ENCODE measurements around the gene PTPRN2.

The PTPRN2 gene

GRCh38 chr7:158124671-158125079, 462.9 kb downstream of the PTPRN2 start:
- DNase-seq (ENCODE audit: extremely low spot score) = no peak
- POLR2A ChIA-PET = no interaction called here
- CTCF ChIA-PET = no interaction called here
- TF ChIP-seq TARDBP (IDR thresholded peaks at IDR 0.05) = no peak
- no peak for TF ChIP-seq FOXM1 (IDR thresholded peaks at IDR 0.05; ENCODE audit: borderline replicate concordance)
- no peak for TF ChIP-seq BHLHE40 (IDR thresholded peaks at IDR 0.05; ENCODE audit: borderline replicate concordance)
- no peak for TF ChIP-seq LEF1 (IDR thresholded peaks at IDR 0.05; ENCODE audit: borderline replicate concordance)
- TF ChIP-seq PKNOX1 (IDR thresholded peaks at IDR 0.05) = no peak
- no peak for TF ChIP-seq SP1 (IDR thresholded peaks at IDR 0.05)

GRCh38 chr7:158123753-158124152, 463.9 kb downstream of the PTPRN2 start:
- POLR2A ChIA-PET = no interaction called here
- TF ChIP-seq ARNT (IDR thresholded peaks at IDR 0.05) (no peak), ELF4 (IDR thresholded peaks at IDR 0.05) (no peak), L3MBTL2 (conservative IDR thresholded peaks at IDR 0.05) (no peak), SUZ12 (IDR thresholded peaks at IDR 0.05) (no peak), BHLHE40 (IDR thresholded peaks at IDR 0.05; ENCODE audit: borderline replicate concordance) (no peak), ZNF384 (IDR thresholded peaks at IDR 0.05) (no peak), HDGF (IDR thresholded peaks at IDR 0.05; ENCODE audit: borderline replicate concordance) (no peak), LEF1 (IDR thresholded peaks at IDR 0.05; ENCODE audit: borderline replicate concordance) (no peak), FOXA1 (IDR thresholded peaks at IDR 0.05) (no peak), NFRKB (IDR thresholded peaks at IDR 0.05) (no peak), FOXM1 (IDR thresholded peaks at IDR 0.05; ENCODE audit: borderline replicate concordance) (no peak), PKNOX1 (IDR thresholded peaks at IDR 0.05) (no peak)
- CTCF ChIA-PET = no interaction called here

GRCh38 chr7:158123214-158123613, 464.4 kb downstream of the PTPRN2 start:
- no peak for DNase-seq (ENCODE audit: extremely low spot score)
- TF ChIP-seq ARNT (IDR thresholded peaks at IDR 0.05) (no peak), FOXA1 (IDR thresholded peaks at IDR 0.05) (no peak), SP1 (IDR thresholded peaks at IDR 0.05) (no peak), TARDBP (IDR thresholded peaks at IDR 0.05) (no peak), NFRKB (IDR thresholded peaks at IDR 0.05) (no peak), L3MBTL2 (conservative IDR thresholded peaks at IDR 0.05) (no peak), ZNF384 (IDR thresholded peaks at IDR 0.05) (no peak), BHLHE40 (IDR thresholded peaks at IDR 0.05; ENCODE audit: borderline replicate concordance) (no peak), SUZ12 (IDR thresholded peaks at IDR 0.05) (no peak), PKNOX1 (IDR thresholded peaks at IDR 0.05) (no peak), HDGF (IDR thresholded peaks at IDR 0.05; ENCODE audit: borderline replicate concordance) (no peak), FOXK2 (IDR thresholded peaks at IDR 0.05) (no peak), LEF1 (IDR thresholded peaks at IDR 0.05; ENCODE audit: borderline replicate concordance) (no peak), CTBP1 (IDR thresholded peaks at IDR 0.05; ENCODE audit: borderline replicate concordance) (no peak)
- ChIA-PET POLR2A (no interaction called here), CTCF (no interaction called here)

More at GRCh38 chr7:158123753-158124152, 463.9 kb downstream of the PTPRN2 start:
- no peak for DNase-seq (ENCODE audit: extremely low spot score)

- DNase-seq (ENCODE audit: extremely low spot score) = no peak
Measured at GRCh38 chr7:158121441-158122045, 466.1 kb downstream of the PTPRN2 start.

GRCh38 chr7:158120716-158121115, 466.9 kb downstream of the PTPRN2 start:
- TF ChIP-seq ARNT (IDR thresholded peaks at IDR 0.05) (no peak), CTBP1 (IDR thresholded peaks at IDR 0.05; ENCODE audit: borderline replicate concordance) (no peak), TARDBP (IDR thresholded peaks at IDR 0.05) (no peak), L3MBTL2 (conservative IDR thresholded peaks at IDR 0.05) (no peak), ELF4 (IDR thresholded peaks at IDR 0.05) (no peak), FOXA1 (IDR thresholded peaks at IDR 0.05) (no peak), FOXM1 (IDR thresholded peaks at IDR 0.05; ENCODE audit: borderline replicate concordance) (no peak), BHLHE40 (IDR thresholded peaks at IDR 0.05; ENCODE audit: borderline replicate concordance) (no peak), SP1 (IDR thresholded peaks at IDR 0.05) (no peak), LEF1 (IDR thresholded peaks at IDR 0.05; ENCODE audit: borderline replicate concordance) (no peak), PKNOX1 (IDR thresholded peaks at IDR 0.05) (no peak), ZNF384 (IDR thresholded peaks at IDR 0.05) (no peak), SUZ12 (IDR thresholded peaks at IDR 0.05) (no peak), NFRKB (IDR thresholded peaks at IDR 0.05) (no peak), HDGF (IDR thresholded peaks at IDR 0.05; ENCODE audit: borderline replicate concordance) (no peak), FOXK2 (IDR thresholded peaks at IDR 0.05) (no peak)
- POLR2A ChIA-PET = no interaction called here
- no peak for DNase-seq (ENCODE audit: extremely low spot score)
- CTCF ChIA-PET = no interaction called here

More at GRCh38 chr7:158121441-158122045, 466.1 kb downstream of the PTPRN2 start:
- TF ChIP-seq BHLHE40 (IDR thresholded peaks at IDR 0.05; ENCODE audit: borderline replicate concordance) = no peak
- TF ChIP-seq PKNOX1 (IDR thresholded peaks at IDR 0.05) = no peak
- no peak for TF ChIP-seq ARNT (IDR thresholded peaks at IDR 0.05)
- TF ChIP-seq FOXM1 (IDR thresholded peaks at IDR 0.05; ENCODE audit: borderline replicate concordance) = no peak
- TF ChIP-seq HDGF (IDR thresholded peaks at IDR 0.05; ENCODE audit: borderline replicate concordance) = no peak
- no peak for TF ChIP-seq FOXA1 (IDR thresholded peaks at IDR 0.05)
- TF ChIP-seq ZNF384 (IDR thresholded peaks at IDR 0.05) = no peak
- no peak for TF ChIP-seq NFRKB (IDR thresholded peaks at IDR 0.05)
- no peak for TF ChIP-seq FOXK2 (IDR thresholded peaks at IDR 0.05)
- no peak for TF ChIP-seq SUZ12 (IDR thresholded peaks at IDR 0.05)
- no peak for TF ChIP-seq L3MBTL2 (conservative IDR thresholded peaks at IDR 0.05)
- TF ChIP-seq TARDBP (IDR thresholded peaks at IDR 0.05) = no peak
- no peak for TF ChIP-seq ELF4 (IDR thresholded peaks at IDR 0.05)
- TF ChIP-seq SP1 (IDR thresholded peaks at IDR 0.05) = no peak
- no peak for TF ChIP-seq CTBP1 (IDR thresholded peaks at IDR 0.05; ENCODE audit: borderline replicate concordance)
- TF ChIP-seq LEF1 (IDR thresholded peaks at IDR 0.05; ENCODE audit: borderline replicate concordance) = no peak
- ChIA-PET POLR2A (no interaction called here), CTCF (no interaction called here)
